HG03342 (cell line): Measurements from ENCODE around the gene ARSK.
A peak's percentile ranks its signal among the peaks of the same experiment; 100 is the strongest.
"Not testable (repeated sequence)": the region's sequence is repeated elsewhere in the genome, so short reads cannot be mapped to it uniquely, and the experiment has no call there.

ENCODE experiments used
- ATAC-seq: cut with Tn5 transposase; IDR thresholded peaks from one replicate; pipeline ENCODE4 v1.9.1; 2021; ENCODE audit warnings: mild to moderate bottlenecking, moderate library complexity; ENCODE audit not compliant: unreplicated experiment

Gene ARSK

GRCh38 chr5:95620030-95620869 is 65.3 kb downstream of the ARSK start, which contains the start of gene GPR150:
GPR150 (plus strand) TSS chr5:95620087; CDS start chr5:95620276, 189 bp downstream.
- ATAC-seq = peak; percentile 66

DNA sequence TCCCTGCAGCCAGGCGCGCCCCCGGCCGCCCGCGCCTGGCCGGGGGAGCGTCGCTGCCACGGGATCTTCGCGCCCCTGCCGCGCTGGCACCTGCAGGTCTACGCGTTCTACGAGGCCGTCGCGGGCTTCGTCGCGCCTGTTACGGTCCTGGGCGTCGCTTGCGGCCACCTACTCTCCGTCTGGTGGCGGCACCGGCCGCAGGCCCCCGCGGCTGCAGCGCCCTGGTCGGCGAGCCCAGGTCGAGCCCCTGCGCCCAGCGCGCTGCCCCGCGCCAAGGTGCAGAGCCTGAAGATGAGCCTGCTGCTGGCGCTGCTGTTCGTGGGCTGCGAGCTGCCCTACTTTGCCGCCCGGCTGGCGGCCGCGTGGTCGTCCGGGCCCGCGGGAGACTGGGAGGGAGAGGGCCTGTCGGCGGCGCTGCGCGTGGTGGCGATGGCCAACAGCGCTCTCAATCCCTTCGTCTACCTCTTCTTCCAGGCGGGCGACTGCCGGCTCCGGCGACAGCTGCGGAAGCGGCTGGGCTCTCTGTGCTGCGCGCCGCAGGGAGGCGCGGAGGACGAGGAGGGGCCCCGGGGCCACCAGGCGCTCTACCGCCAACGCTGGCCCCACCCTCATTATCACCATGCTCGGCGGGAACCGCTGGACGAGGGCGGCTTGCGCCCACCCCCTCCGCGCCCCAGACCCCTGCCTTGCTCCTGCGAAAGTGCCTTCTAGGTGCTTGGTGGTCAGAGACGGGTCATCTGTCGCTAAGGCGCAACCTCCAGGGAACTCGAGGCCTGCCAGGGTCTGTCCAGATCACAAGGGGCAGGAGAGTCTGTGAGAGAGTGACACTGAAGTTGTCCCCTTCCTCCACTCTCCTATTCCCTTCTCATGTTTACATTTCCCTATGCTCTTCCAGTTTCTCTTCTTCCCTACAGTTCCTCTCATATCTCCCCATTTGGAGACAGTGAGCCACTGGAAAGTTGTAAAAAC is 66.3 kb downstream of the ARSK start:
- ATAC-seq = peak; percentile 38

GRCh38 chr5:95621839-95622629 is 67.1 kb downstream of the ARSK start:
- ATAC-seq = no peak

DNA sequence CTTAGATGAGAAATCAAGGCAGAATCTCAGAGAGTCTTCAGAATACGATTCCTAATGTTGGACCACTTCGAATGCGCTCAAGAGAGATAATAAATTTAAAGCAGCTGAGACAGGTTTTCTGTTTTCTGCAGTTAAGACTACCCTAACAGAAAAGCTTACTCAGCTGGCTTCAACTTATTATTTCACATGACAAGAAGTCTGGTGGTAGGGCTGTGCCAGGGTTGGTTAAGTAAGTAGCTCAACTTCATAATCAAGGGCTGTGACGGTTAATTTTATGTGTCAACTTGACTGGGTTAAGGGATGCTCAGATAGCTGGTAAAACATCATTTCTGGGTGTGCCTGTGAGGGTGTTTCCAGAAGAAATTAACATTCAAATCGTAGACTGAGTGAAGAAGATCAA is 68.8 kb downstream of the ARSK start:
- no peak for ATAC-seq

DNA sequence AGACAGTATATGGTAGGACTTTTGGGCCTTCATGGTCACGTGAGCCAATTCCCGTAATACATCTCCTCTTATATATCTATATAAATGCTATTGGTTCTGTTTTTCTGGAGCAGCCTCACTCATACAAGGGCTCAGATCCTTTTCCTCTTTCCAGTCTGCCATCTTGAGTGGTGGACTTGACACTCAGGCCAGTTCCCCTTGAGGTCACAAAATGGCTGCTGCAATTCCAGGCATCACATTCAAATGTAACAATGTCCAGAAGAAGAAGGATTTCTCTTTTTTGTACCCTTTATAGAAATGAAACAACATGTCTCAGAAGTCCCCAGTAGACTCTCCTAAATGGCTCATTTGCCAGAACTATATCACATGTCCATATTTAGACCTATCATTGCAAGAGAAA is 69.5 kb downstream of the ARSK start:
- no peak for ATAC-seq

- ATAC-seq = no peak
Observed at GRCh38 chr5:95626701-95627100, 71.8 kb downstream of the ARSK start.

- ATAC-seq = no peak
Observed at GRCh38 chr5:95627971-95628810, 73.3 kb downstream of the ARSK start.

- ATAC-seq = no peak
Observed at GRCh38 chr5:95628933-95629332, 74.0 kb downstream of the ARSK start.

DNA sequence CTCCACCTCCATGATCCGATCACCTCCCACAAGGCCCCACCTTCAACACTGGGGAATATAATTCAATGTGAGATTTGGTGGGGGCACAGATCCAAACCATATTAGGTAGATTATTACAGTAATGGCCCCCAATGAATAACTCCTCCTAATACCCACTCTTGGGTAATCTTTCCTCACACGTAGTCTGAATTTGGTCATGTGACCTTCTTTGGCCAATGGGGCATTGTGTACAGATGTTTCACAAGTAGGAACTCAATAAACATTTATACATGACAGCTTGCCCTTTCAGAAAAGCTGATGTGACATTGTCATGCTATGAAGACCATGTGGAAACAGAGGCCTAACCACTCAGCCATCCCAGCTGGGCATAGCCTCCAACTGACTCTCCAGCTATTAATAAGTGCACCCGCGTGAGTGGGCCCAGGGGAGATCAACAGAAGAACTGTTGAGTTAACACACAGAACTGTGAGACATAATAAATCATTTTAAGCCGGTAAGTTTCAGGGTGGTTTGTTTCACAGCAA is 75.6 kb downstream of the ARSK start:
- no peak for ATAC-seq

- ATAC-seq = no peak
Observed at GRCh38 chr5:95631255-95631958, 76.5 kb downstream of the ARSK start.

DNA sequence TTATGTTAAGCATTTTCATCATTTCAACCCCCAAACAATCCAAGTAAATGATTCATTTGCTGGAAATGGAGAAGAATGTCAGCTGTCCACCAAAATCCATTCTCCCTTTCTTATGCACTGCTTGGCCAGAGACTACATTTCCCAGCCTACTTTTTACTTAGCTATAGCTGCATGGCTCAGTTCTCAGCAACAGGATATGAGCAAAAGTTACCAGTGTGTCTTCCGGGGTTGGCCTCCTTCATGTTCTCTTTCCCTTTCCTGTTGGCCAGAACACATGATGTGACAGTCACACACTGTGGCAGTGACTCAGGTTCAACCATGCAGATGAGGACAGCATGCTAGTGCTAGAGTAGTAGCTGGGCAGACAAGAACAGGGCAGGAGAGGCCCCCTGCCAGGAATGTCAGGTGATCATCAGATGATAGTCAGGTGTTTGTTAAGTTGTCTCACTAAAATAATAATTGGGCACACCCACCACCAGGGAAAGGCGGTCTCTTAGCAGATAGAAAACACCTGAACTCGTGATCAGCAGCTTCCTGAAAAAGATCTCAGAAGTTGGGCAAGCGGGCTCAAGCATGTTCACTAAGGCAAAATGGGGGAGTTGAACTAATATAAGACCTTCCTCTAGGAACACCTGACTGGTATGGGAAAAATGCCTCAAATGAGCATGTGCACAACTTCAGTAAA is 77.2 kb downstream of the ARSK start:
- ATAC-seq = peak; percentile 98

DNA sequence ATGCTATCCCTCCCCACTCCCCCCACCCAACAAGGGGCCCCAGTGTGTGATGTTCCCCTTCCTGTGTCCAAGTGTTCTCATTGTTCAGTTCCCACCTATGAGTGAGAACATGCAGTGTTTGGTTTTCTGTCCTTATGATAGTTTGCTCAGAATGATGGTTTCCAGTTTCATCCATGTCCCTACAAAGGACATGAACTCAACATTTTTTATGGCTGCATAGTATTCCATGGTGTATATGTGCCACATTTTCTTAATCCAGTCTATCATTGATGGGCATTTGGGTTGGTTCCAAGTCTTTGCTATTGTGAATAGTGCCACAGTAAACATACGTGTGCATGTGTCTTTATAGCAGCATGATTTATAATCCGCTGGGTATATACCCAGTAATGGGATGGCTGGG is 78.0 kb downstream of the ARSK start:
- ATAC-seq = not testable (repeated sequence)

GRCh38 chr5:95633671-95634070 is 78.8 kb downstream of the ARSK start:
- ATAC-seq = no peak

DNA sequence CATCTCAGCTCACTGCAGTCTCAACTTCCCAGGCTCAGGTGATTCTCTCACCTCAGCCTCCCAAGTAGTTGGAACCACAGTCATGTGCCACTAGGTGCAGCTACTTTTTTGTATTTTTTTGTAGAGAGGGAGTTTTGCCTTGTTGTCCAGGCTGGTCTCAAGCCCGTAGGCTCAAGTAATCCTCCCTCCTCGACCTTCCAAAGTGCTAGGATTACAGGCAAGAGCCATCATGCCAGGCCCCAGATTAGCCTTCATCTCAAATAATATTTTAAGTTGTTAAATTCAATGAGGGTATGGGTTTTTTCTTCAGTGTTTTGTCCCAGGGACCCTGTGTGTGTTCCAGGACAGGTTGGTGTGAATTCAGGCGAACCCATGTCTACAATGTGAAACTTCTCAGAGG is 79.2 kb downstream of the ARSK start:
- no peak for ATAC-seq

GRCh38 chr5:95638632-95639031 is 83.7 kb downstream of the ARSK start:
- ATAC-seq = no peak

DNA sequence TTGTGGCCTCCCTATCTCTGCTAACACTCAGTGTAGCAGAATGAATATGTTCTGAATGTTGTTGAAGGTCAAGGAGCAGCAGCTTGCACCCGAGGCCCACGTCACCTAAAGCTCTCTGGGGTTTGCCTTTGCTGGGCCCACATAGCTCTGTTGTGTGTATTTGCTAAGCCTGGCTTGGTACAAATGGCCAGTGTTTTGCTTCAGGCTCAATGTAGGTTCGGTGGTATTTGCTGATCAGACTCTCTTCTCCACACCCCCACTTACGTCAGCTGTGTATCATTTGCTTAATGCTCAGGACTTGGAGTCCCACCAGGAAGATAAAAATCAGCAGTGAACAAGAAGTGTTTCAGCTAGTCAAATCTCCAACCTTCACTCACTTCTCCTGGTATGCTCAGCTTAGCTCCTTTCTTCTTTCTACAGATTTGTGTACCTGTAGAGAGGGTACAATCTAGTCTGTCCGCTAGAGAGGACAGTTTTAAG is 86.9 kb downstream of the ARSK start:
- no peak for ATAC-seq

- no peak for ATAC-seq
Observed at GRCh38 chr5:95643152-95643551, 88.3 kb downstream of the ARSK start.

DNA sequence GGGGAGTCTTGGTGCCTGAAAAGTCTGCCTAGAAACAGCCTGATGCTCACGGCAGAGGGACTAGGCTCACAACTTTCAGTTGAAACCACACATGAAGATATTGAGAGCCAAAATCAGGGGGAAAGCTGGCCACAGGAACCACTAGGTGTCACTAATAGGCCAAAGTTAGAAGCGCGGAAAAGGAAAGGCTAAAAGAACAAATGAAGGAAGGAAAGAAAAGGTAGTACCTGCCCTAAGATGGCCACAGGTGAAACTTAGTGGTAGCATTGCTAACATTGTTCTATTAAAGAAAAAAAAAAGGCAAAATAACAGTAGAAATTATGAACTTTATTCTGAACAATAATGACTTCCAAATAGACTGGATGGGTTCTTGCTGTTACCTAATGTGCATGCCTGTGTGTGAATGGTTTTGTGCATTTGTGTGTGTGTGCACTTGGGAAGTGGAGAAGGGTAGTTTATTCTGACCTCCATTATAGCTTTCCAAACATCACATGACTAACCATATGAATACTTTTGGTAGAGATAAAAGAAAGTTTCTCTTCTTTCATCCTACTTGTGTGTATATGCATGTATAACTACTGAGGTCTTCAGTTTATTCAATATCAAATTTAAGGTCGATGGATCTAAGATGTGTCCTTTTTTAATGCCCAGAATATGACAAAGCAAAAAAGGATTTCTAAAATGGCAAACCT is 89.6 kb downstream of the ARSK start:
- ATAC-seq = peak; percentile 38
